Caco-2 (cell line): ENCODE results near the gene ANK3. TPM values are rescaled to one million over a fixed set of nuclear protein-coding genes. Genes with fewer than 3 reads are reported as not detected.

Source experiments
- BruUV-seq: library from RNA; stranded (reverse); fragments of 400-500 nt; replicated peaks from 2 replicates; lab custom pipeline; 2021; lab: Mats Ljungman, UMichigan
- CTCF ChIA-PET: fragments of 300-600 bp; sonication (Branson Sonifier 250); formaldehyde crosslinking; loops from one replicate; lab custom pipeline; 2022; ENCODE audit warnings: antibody characterized with exemption; lab: Charles Lee
- POLR2A ChIA-PET: fragments of 300-600 bp; sonication (Branson Sonifier 250); formaldehyde crosslinking; loops from one replicate; lab custom pipeline; 2022; ENCODE audit warnings: antibody characterized with exemption; lab: Charles Lee
- DNase-seq, 2 experiments: peaks; one replicate each; pipeline versions ENCODE4 v3.0.0 to v3.0.0-alpha.2; 2020 to 2022
- H3K27me3 ChIP-seq: replicated peaks from 2 replicates; pipeline ENCODE4 v1.6.0; 2011; ENCODE audit warnings: low read length; ENCODE audit not compliant: control insufficient read depth, insufficient read depth
- H3K36me3 ChIP-seq: 2 replicates; pipeline ENCODE4 v1.5.1; 2011; ENCODE audit warnings: low read length; ENCODE audit not compliant: control insufficient read depth, insufficient read depth
- H3K4me1 ChIP-seq: fragments of 250-450 bp; sonication (Bioruptor Pico); 2 replicates; pipeline ENCODE4 v1.5.1; 2020; ENCODE audit warnings: mild to moderate bottlenecking
- H3K4me3 ChIP-seq: 2 replicates; pipeline ENCODE4 v1.5.1; 2011; ENCODE audit warnings: low read depth, mild to moderate bottlenecking, control low read depth, low read length
- H3K9me3 ChIP-seq: fragments of 250-450 bp; sonication (Bioruptor Pico); 2 replicates; pipeline ENCODE4 v1.5.1; 2020; ENCODE audit warnings: mild to moderate bottlenecking, moderate library complexity
- H3K27ac Mint-ChIP-seq: one replicate; pipeline ENCODE4 v1.8.0; 2022; ENCODE audit warnings: mixed read lengths; ENCODE audit not compliant: unreplicated experiment
- H3K27me3 Mint-ChIP-seq: one replicate; pipeline ENCODE4 v1.8.0; 2022; ENCODE audit warnings: mixed read lengths; ENCODE audit not compliant: insufficient read depth, unreplicated experiment
- H3K36me3 Mint-ChIP-seq: one replicate; pipeline ENCODE4 v1.8.0; 2022; ENCODE audit warnings: mild to moderate bottlenecking, mixed read lengths; ENCODE audit not compliant: insufficient read depth, unreplicated experiment
- H3K4me1 Mint-ChIP-seq: one replicate; pipeline ENCODE4 v1.8.0; 2022; ENCODE audit warnings: low read depth, mixed read lengths; ENCODE audit not compliant: unreplicated experiment
- H3K4me3 Mint-ChIP-seq: one replicate; pipeline ENCODE4 v1.8.0; 2022; ENCODE audit warnings: mild to moderate bottlenecking, moderate library complexity, mixed read lengths; ENCODE audit not compliant: unreplicated experiment
- H3K9me3 Mint-ChIP-seq: one replicate; pipeline ENCODE4 v1.8.0; 2022; ENCODE audit warnings: mixed read lengths; ENCODE audit not compliant: unreplicated experiment
- CTCF ChIP-seq, 2 experiments: fragments of 200-600 bp in 1 of 2; IDR thresholded peaks; 1 replicate in 1 of 2; 2 replicates in 1 of 2; pipeline versions ENCODE4 v1.5.1 to v1.8.0; 2011 to 2022; ENCODE audit warnings: antibody characterized with exemption in 1 of 2, control low read depth in 1 of 2, inconsistent platforms in 1 of 2, low read depth in 1 of 2, low read length in 1 of 2, mild to moderate bottlenecking in 1 of 2, moderate library complexity in 1 of 2; ENCODE audit not compliant: insufficient read depth in 1 of 2, severe bottlenecking in 1 of 2, unreplicated experiment in 1 of 2
- intact Hi-C: fragments of 100-400 bp; cut with micrococcal nuclease; formaldehyde crosslinking; loops from one replicate; pipeline ENCODE4 v1.10.0; 2022; ENCODE audit not compliant: unreplicated experiment
- total RNA-seq: library from RNA; stranded (reverse); gene quantifications from 2 replicates; pipeline ENCODE4 v1.2.3, GENCODE V29; 2022

ANK3 gene
- total RNA-seq, 1 experiment from 2014 or later: 46.7 TPM

- POLR2A ChIA-PET: no interaction called here
- H3K36me3 ChIP-seq: no peaks in the 10 kb centered on the region
- H3K27ac Mint-ChIP-seq: no peak overlapping the region
- intact Hi-C loops: no loop called here
- peaks cover 9% of the 10 kb centered on the region for H3K4me1 Mint-ChIP-seq
- no peaks in the 10 kb centered on the region for H3K36me3 Mint-ChIP-seq
- DNase-seq: no peak
- H3K4me3 ChIP-seq: no peak overlapping the region
- no peak for TF ChIP-seq CTCF (IDR thresholded peaks at IDR 0.05; ENCODE audit: insufficient read depth in 1 of 2, low read depth in 1 of 2, low read length in 1 of 2, severe bottlenecking in 1 of 2, unreplicated experiment in 1 of 2)
- CTCF ChIA-PET: no interaction called here
- H3K4me1 ChIP-seq: peaks cover 14% of the 10 kb centered on the region
- no peaks in the 10 kb centered on the region for H3K9me3 ChIP-seq
- H3K27me3 ChIP-seq: no peaks in the 10 kb centered on the region
- no peaks in the 10 kb centered on the region for H3K9me3 Mint-ChIP-seq
- H3K27me3 Mint-ChIP-seq: no peaks in the 10 kb centered on the region
- no TSS peak for BruUV-seq
- no peak overlapping the region for H3K4me3 Mint-ChIP-seq
Measured at GRCh38 chr10:60368875-60369546, 20.7 kb downstream of the ANK3 start.

- intact Hi-C loops: no loop called here
- TF ChIP-seq CTCF (IDR thresholded peaks at IDR 0.05; ENCODE audit: insufficient read depth in 1 of 2, low read depth in 1 of 2, low read length in 1 of 2, severe bottlenecking in 1 of 2, unreplicated experiment in 1 of 2): no peak
- H3K9me3 ChIP-seq: no peaks in the 10 kb centered on the region
- Mint-ChIP-seq H3K4me3 (no peak overlapping the region), H3K27me3 (no peaks in the 10 kb centered on the region), H3K9me3 (no peaks in the 10 kb centered on the region), H3K36me3 (no peaks in the 10 kb centered on the region), H3K27ac (no peak overlapping the region), H3K4me1 (peaks cover 7% of the 10 kb centered on the region)
- peaks cover 14% of the 10 kb centered on the region for H3K4me1 ChIP-seq
- H3K36me3 ChIP-seq: no peaks in the 10 kb centered on the region
- POLR2A ChIA-PET: no interaction called here
- no TSS peak for BruUV-seq
- DNase-seq: no peak
- no peak overlapping the region for H3K4me3 ChIP-seq
- H3K27me3 ChIP-seq: no peaks in the 10 kb centered on the region
- CTCF ChIA-PET: no interaction called here
Measured at GRCh38 chr10:60367901-60368300, 21.8 kb downstream of the ANK3 start.

- Mint-ChIP-seq H3K4me1 (peaks cover 7% of the 10 kb centered on the region), H3K9me3 (no peaks in the 10 kb centered on the region), H3K36me3 (no peaks in the 10 kb centered on the region), H3K27ac (no peak overlapping the region), H3K4me3 (no peak overlapping the region), H3K27me3 (no peaks in the 10 kb centered on the region)
- ChIA-PET CTCF (no interaction called here), POLR2A (no interaction called here)
- no peak for DNase-seq
- no peak for TF ChIP-seq CTCF (IDR thresholded peaks at IDR 0.05; ENCODE audit: insufficient read depth in 1 of 2, low read depth in 1 of 2, low read length in 1 of 2, severe bottlenecking in 1 of 2, unreplicated experiment in 1 of 2)
- no peak overlapping the region for H3K4me3 ChIP-seq
- H3K36me3 ChIP-seq: no peaks in the 10 kb centered on the region
- no peaks in the 10 kb centered on the region for H3K27me3 ChIP-seq
- H3K9me3 ChIP-seq: no peaks in the 10 kb centered on the region
- H3K4me1 ChIP-seq: peaks cover 14% of the 10 kb centered on the region
- intact Hi-C loops: no loop called here
- no TSS peak for BruUV-seq
Measured at GRCh38 chr10:60367431-60367830, 22.2 kb downstream of the ANK3 start.
